Activated CD8-positive, alpha-beta memory T cell treated with anti-CD3 and anti-CD28 coated beads for 48 hours (primary cell): Measurements from ENCODE around the gene ALDH3B1.

Source experiments
- DNase-seq, 3 experiments: peaks; one replicate each; pipeline ENCODE4 v3.0.0-alpha.2; 2020; ENCODE audit warnings: low read depth in 2 of 3, low spot score in 2 of 3

The ALDH3B1 gene

DNA sequence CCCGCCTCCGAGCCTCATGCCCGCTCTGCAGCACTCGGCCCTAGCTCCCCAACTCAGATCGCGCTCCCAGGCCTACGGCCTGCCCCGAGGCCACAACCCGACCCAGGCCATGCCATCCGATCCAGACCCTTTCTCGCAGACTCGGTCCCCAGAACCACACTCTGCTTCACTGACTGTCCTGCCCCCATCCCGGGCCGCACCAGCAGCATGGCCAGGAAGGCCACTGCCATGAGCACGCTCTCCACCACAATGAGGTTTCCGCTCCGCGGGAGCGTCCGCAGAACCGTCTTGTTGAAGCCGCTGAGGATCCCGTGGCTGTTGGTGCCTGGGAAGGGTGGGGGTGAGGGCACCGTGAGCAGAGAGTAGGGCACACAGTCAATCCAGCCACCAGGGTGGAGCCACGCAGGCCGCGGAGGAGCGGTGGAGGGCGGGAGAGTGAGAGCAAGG is 12.6 kb upstream of the ALDH3B1 start:
- no peak for DNase-seq

- no peak for DNase-seq
These were observed 11.7 kb upstream of the ALDH3B1 start for GRCh38 chr11:67998150-67999045.

DNA sequence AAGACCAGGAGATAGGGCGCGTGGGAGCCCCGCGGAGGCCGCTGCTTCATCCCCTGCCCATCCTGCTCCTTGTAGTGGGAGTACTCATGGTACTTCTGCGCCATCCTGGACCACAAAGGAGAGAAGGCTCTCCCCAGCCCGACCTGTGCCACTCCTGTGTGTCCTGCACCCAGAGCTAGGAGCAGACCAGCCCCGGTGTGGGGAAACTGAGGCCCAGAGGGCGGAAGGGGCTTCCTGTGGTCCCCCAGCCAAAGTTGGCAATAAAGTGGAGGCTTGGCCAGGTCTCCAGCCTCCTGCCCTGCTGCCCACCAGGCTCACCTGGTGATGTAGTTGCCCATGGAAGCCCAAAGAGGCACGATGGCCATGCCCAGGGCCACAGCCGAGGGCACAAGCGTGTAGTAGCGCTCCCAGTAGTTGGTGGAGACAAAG is 10.9 kb upstream of the ALDH3B1 start:
- no peak for DNase-seq

DNA sequence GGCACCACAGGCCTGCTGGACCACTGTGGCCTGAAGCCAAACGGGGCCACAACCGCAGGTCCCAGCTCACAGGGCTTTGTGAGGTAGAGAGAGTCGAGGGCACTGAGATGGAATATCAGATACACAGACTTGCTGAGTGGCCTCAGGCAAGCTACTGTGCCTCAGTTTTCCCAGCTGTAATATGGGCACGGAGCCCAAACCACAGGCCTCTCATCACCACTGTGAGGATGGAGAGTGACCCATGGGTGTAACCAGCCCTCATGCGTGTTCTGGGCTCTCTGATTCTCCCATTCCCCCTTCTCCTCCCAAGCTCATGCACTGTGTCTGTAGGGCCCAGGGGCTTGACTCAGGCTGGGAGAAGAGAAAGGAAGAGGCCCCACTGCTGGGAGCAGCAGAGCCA is 10.4 kb upstream of the ALDH3B1 start:
- DNase-seq = no peak

- no peak for DNase-seq
These were observed 7.6 kb upstream of the ALDH3B1 start for GRCh38 chr11:68002575-68002937.

DNA sequence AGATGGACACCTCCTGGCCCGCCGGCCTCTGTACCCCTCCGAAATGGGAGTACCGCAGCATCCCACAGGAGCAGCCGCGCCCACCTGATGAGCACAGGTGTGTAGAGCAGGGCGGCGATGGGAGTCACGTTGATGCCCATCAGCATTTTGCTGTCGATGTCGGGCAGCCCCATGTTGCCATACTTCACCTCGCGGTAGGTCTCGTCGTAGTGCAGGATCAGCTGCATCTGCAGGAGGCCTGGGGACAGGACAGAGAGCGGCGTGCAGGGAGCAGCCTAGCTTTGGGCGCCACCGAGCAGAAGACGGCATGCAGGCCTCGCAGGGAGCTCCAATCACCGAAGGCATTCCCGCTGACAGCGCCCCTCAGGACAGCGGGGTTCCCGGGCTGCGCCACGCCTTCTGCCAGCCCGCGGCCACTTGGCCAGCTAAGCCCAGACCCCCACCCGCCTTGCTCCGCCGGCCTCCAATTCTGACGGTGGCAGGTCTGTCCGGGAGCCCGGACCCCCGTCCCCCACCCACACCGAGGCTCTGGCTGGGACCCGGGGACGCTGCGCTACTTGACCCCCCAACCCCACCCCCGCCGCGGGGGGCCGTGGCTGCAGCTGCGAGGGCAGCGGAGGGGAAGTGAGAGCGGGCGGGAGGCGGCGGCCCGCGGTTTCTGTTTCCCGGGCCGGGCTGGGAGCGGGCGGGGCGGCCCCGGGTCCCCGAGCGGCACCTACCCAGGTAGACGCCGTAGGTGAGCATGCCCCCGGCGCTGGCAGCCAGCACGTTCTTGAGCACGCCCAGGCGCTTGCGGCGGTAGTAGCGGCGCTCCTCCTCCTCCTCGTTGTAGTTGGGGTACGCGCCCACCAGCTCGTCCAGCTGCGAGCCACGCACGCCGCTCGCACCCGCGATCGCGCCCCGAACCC is 6.9 kb upstream of the ALDH3B1 start:
- no peak for DNase-seq

- peak; percentile 57 to 66 (median 63) for DNase-seq
These were observed 6.1 kb upstream of the ALDH3B1 start, which contains the start of gene UNC93B1 for GRCh38 chr11:68003846-68004550. TSS of gene UNC93B1 (minus strand) at chr11:68004097. CDS start at chr11:68004043, 54 bp downstream.

GRCh38 chr11:68004551-68005335 is 5.4 kb upstream of the ALDH3B1 start:
- no peak for DNase-seq

- DNase-seq = no peak
These were observed 3.4 kb upstream of the ALDH3B1 start for GRCh38 chr11:68006606-68007166.

DNA sequence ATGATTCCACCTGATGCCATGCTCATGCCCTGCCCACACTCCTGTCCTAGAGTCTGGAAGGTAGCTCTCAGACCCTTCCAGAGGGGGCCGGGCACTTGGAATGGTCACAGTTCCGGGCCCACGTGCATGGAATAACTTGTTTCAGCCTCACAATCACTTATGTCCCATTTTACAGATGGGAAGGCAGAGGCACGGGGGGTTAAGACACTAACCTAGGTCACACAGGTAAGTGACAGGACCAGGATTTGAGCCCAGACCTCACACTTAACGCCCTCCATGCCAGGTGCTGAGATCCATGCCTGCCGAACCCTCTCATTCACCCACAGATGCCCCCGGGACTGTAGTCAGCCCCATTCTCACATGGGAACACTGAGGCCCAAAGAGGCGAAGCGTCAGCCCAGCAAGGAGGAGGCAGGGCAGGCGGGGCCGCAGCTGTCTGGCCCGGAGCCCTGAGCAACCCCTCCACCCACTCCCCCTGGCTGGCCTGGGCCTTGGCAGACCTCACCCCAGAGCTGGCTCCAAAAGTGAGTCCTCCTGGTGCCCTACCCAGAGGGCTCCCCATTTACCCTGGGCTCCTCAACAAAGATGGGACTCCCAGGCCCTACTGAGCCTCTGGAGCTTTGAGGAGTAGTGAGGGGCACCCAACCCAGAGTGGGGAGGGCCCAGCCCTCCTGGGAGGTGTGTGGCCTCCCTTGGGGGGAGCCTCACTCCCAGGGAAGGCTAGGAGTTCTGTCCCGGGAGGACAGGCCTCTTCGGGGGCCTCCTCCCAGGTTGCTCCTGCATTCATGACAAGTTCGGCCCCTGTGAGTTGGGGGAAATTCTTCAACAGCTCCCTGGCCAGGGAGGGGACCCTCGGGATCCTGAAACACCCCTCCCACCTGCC is 2.4 kb upstream of the ALDH3B1 start:
- no peak for DNase-seq

- DNase-seq = no peak
These were observed 1.5 kb upstream of the ALDH3B1 start for GRCh38 chr11:68008381-68009337.

- no peak for DNase-seq
These were observed 587 bp upstream of the ALDH3B1 start for GRCh38 chr11:68009391-68010089.

GRCh38 chr11:68011051-68011943 is 1.2 kb downstream of the ALDH3B1 start:
- DNase-seq = no peak

DNA sequence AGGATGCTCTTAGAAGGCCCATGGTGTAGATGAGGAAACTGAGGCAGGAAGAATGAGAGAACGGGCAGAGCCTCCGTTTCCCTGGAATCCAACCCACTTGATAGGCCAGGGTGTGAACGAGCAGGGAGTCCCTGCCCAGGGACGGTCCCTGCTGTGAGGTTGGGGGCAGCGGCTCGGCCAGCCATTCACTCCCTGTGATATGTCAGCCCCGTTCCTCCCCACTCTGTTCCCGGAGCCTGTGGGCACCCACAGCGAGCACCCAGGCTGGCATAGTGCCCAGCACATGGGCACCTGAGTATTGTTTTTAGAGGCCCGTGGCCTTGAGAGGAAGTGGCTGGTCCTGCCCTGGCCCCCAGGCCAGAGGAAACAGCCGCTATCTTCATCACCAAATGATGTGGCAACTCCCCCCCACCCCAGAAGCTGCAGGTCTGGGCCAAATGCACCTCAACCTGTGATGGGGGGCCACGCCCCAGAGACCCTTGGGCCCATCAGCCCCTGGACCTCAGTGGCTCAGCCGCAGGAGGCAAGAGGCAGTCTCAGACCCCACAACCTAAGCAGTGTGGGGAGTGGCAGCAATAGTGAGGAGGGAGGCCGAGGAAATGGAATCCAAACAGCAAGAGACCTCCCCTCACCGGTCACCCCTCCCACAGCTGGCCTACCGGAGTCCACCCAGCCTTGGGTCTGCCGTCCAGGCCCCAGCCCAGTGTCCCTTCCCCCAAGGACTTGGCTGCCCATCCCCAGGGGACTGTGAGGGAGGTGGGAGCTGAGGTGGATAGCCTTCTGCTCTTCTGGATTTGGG is 2.1 kb downstream of the ALDH3B1 start:
- no peak for DNase-seq

GRCh38 chr11:68012843-68013610 is 2.9 kb downstream of the ALDH3B1 start:
- no peak for DNase-seq
